Stimulated activated CD4-positive, alpha-beta T cell treated with anti-CD3 and anti-CD28 coated beads, Interleukin-1b, Interleukin-23, amount 100 ng/mL, for 24 hours (primary cell): ENCODE data around the gene NCBP2L.
"Not testable (repeated sequence)": the region's sequence is repeated elsewhere in the genome, so short reads cannot be mapped to it uniquely, and the experiment has no call there.

Experiments used
- DNase-seq, 4 experiments: peaks; one replicate each; pipeline ENCODE4 v3.0.0-alpha.2; 2020; ENCODE audit warnings: low read depth in 4 of 4, low spot score in 1 of 4

Gene NCBP2L

GRCh38 chrX:107804427-107804826 lies 26.9 kb downstream of the NCBP2L start:
- DNase-seq, result no peak

GRCh38 chrX:107805179-107805578 lies 27.6 kb downstream of the NCBP2L start:
- DNase-seq, result no peak

DNA sequence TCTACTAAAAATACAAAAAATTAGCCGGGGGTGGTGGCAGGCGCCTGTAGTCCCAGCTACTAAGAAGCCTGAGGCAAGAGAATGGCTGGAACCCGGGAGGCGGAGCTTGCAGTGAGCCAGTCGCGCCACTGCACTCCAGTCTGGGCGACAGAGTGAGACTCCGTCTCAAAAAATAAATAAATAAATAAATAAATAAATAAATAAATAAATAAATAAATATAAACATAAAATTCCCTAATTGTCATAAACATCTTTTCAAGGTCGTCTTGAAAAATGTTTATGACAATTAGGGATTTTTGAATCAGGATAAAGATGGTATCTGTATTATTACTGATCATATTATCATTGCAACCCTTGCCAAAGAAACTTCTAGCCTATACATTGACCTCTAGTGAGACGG lies 32.5 kb downstream of the NCBP2L start:
- not testable (repeated sequence) for DNase-seq

GRCh38 chrX:107818900-107819521 lies 41.5 kb downstream of the NCBP2L start:
- no peak for DNase-seq

- no peak for DNase-seq
Measured at GRCh38 chrX:107823042-107823441, 45.5 kb downstream of the NCBP2L start.

- no peak for DNase-seq
Measured at GRCh38 chrX:107823456-107823855, 45.9 kb downstream of the NCBP2L start.

DNA sequence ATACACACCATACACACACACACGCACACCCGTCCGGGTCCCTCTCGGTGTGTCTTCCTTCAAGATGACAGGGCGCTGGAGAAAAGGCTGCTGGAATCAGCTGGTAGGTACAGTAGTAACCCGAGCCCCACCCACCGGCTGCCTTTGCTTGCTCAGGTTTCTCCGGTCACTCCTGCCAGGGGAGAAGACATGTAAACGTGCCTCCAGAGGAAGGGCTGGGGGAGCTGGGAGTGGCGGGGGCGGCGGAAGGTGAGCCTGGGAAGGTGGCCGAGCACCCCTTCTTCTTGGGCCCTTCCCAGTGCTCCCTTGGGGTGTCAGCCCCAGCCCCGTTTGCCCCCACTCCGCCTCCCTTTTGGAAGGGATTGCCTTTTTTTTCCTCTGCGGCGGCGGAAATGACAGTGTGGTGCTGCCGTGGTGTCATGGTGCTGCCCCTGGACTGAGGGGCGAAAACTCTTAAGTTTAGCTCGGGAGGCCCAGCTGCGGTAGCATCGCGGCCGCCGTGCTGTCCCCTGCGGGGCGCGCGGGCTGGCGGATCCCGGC lies 48.2 kb downstream of the NCBP2L start, which contains the start of gene MID2:
Gene MID2 (plus strand): TSS at position 169 of the 540 bp plus-strand sequence. CDS start 561 bp downstream, outside the sequence.
- DNase-seq, result peak in 2 of 4 experiments; percentile 37

GRCh38 chrX:107826238-107827029 lies 48.9 kb downstream of the NCBP2L start:
- DNase-seq, result peak in 2 of 4 experiments; percentile 1 to 15

DNA sequence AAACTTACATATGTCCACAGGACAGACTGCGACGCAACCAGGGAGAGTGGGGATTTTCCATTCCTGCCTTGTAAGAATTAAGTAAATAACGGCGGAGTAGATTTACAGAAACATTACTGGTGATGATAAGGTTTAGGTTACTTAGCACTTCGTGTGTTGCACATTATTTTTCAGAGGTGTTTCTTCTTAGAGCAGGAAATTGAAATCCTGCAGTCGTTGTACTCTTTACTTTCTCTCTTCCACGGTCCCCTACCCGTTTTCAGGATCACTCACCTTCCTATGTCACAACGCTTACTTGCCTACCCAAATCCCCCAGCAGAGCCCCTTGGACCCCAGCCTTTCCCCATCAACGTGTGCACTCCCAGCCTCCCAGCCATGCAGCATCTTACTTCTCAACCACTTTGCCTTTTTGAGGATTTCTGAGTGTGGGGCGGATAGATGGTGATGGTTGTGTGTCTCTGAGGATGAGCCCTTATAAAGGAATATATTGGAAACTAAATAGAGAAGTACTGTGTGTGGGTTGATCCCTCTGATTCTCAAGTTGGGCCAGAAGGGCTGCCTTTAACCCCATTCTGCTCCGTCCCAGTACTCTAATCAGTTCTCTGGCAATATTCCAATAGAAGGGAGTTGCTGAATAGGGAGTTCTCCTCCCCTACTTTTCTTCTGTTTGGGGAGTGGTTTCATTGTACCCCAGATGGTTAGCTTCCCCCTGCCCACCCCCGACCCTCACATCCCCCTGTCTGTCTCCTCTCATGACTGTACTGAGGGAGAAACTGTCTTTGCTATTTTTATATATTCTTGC lies 49.7 kb downstream of the NCBP2L start:
- no peak for DNase-seq

DNA sequence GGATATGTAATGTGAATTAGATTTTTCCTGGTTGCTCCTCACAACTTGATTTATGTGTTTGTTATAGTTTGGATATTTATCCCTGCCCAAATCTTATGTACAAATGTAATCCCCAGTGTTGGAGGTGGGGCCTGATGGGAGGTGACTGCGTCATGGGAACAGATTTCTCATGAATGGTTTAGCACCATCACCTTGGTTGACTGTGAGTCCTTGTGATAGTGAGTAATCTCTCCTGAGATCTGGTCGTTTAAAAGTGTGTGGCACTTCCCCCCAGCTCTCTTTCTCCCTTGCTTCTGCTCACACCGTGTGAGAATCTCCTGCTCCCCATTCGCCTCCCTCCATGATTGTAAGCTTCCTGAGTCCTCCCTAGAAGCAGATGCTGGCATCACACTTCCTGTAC lies 50.3 kb downstream of the NCBP2L start:
- no peak for DNase-seq

GRCh38 chrX:107829878-107830277 lies 52.3 kb downstream of the NCBP2L start:
- no peak for DNase-seq

- no peak for DNase-seq
Measured at GRCh38 chrX:107831071-107831730, 53.7 kb downstream of the NCBP2L start.

DNA sequence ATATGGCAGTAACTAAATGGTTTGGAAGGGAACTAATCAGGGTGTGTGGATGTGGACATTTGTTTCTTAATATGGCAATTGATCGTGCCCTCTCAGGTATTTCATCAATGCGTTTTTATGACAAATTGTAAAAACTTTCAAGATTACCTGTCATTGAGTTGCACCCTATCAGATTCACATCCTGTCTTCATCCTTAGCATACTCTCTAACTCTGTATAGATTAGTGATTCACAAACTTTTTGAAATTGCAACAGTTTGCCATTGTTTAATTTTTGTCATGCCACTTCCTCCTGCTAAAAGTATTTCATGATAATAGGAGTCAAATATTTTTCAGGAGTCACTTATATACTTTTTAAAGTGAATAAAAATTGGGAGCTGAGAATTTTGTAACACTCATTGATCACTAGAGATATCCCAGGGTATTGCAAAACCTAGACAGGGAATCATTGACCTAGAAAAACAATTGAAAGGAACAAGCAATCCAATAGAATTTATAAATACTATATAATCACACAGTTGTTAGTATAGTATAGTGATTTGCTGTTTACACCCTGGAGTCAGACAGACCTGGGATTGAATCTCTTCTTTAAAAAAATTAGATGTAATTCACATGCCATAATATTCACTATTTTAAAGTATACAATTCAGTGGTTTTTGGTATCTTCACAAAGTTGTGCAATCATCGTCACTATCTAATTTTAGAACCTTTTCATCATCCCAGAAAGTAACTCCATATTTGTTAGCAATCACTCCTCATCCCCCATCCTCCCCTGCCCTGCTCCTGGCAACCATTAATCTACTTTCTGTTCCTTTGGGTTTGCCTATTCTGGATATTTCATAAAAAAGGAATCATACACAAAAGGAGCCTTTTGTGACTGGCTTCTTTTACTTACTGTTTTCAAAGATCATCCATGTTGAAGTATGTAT lies 57.0 kb downstream of the NCBP2L start:
- no peak for DNase-seq

GRCh38 chrX:107836958-107837357 lies 59.4 kb downstream of the NCBP2L start:
- no peak for DNase-seq

GRCh38 chrX:107840971-107841370 lies 63.4 kb downstream of the NCBP2L start:
- DNase-seq, result no peak

DNA sequence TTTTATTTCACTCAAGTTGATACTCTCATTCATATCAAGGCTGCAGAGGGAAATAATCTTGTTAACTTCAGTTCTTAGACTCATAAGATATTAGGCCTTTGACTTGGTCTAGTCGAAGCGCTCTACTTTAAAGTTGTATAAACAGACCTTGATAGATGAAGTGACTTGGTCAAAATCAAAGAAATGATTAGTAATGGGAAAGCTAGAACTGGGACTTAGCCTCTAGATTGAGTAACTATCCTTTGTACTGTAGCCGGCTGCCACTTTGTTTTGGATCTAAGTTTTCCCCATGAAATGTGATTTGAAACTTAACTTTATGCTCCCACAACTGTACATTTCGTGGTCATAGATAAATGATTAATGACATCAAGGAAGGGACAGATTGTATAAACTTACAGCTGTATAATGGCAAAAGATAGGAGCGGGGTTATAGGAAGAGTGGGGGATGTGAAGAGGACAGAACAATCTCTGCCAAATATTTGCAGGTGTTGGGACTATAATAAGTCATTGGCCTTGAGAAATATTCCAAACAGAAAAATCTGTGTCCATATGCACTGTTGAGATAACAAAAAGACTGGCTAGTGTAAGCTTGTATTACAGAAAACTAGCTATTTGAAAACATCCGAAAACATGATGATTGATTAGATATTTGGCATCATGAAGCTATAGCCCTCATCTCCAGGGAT lies 65.3 kb downstream of the NCBP2L start:
- DNase-seq, result no peak
